Liver (tissue), 3 donors: Measurements from ENCODE around the gene SMOC2.

Experiments used
- EGR1 ChIP-seq, 2 donors: IDR thresholded peaks; 2 replicates each; pipeline ENCODE4 v1.6.1; 2016 to 2018; ENCODE audit warnings: antibody characterized with exemption in 2 of 2, low read depth in 2 of 2
- FOXA2 ChIP-seq: IDR thresholded peaks from 2 replicates; pipeline ENCODE4 v1.6.1; 2016; ENCODE audit warnings: antibody characterized with exemption
- GABPA ChIP-seq, 2 donors: IDR thresholded peaks in 1 of 2; conservative IDR thresholded peaks in 1 of 2; 2 replicates each; pipeline ENCODE4 v1.6.1; 2016; ENCODE audit warnings: antibody characterized with exemption in 2 of 2, mild to moderate bottlenecking in 1 of 2, moderate library complexity in 1 of 2
- HNF4A ChIP-seq, 2 donors: conservative IDR thresholded peaks; 2 replicates each; pipeline ENCODE4 v1.6.1; 2016; ENCODE audit warnings: antibody characterized with exemption in 2 of 2, mild to moderate bottlenecking in 2 of 2
- RXRA ChIP-seq, 2 donors: IDR thresholded peaks; 2 replicates each; pipeline ENCODE4 v1.6.1; 2017 to 2018; ENCODE audit warnings: antibody characterized with exemption in 2 of 2, mild to moderate bottlenecking in 1 of 2
- SP1 ChIP-seq: IDR thresholded peaks from 2 replicates; pipeline ENCODE4 v1.6.1; 2018; ENCODE audit warnings: antibody characterized with exemption, mild to moderate bottlenecking
- TAF1 ChIP-seq: conservative IDR thresholded peaks from 2 replicates; pipeline ENCODE4 v1.6.1; 2016; ENCODE audit warnings: antibody characterized with exemption, mild to moderate bottlenecking
- YY1 ChIP-seq: IDR thresholded peaks from 2 replicates; pipeline ENCODE4 v1.6.1; 2016; ENCODE audit warnings: antibody characterized with exemption, mild to moderate bottlenecking
- TF ChIP-seq, protein P1 (sequence below): fragments of 150-350 bp; IDR thresholded peaks from 2 replicates; pipeline ENCODE4 v1.5.1; 2017; ENCODE audit warnings: improper control_type of control experiment, low read depth, low read length; ENCODE audit not compliant: missing input control
- TF ChIP-seq, protein P2 (sequence below): IDR thresholded peaks from 2 replicates; pipeline ENCODE4 v1.6.1; 2016; ENCODE audit warnings: antibody characterized with exemption
- TF ChIP-seq, protein P3 (sequence below): IDR thresholded peaks from 2 replicates; pipeline ENCODE4 v1.6.1; 2016; ENCODE audit warnings: antibody characterized with exemption, mild to moderate bottlenecking
- donor health status: healthy.
- donor health status: healthy.

DNA sequence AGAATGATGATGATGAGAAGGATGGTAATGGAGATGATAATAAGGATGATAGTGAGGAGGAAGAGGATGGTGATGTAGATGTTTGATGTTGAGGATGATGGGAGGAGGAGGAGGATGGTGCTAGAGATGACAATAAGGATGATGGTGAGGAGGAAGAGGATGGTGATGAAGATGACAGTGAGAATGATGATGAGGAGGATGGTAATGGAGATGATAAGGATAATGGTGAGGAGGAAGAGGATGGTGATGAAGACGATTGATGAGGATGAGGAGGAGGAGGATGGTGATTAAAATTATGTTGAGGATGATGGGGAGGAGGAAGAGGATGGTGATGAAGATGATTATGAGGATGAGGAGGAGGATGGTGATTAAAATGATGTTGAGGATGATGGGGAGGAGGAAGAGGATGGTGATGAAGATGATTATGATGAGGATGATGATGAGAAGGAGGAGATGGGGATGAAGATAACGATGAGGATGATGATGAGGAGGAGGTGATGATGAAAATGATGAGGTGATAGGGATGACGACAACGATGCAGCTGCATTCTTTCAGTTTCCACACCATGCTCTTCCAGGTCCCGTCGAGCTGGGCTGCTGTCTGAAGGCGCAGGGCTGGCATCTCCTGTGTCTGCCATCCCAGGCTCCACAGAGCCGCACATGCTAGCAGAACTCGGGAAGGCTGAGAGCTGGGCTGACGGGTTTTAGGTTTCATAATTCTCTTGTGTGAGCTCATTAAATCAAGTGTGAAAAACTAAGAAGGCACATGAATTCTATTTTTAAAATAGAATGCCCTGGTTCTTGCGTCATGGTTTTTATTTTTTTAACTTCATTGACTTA is 274.9 kb downstream of the SMOC2 start:
- TF ChIP-seq, protein P1, sequence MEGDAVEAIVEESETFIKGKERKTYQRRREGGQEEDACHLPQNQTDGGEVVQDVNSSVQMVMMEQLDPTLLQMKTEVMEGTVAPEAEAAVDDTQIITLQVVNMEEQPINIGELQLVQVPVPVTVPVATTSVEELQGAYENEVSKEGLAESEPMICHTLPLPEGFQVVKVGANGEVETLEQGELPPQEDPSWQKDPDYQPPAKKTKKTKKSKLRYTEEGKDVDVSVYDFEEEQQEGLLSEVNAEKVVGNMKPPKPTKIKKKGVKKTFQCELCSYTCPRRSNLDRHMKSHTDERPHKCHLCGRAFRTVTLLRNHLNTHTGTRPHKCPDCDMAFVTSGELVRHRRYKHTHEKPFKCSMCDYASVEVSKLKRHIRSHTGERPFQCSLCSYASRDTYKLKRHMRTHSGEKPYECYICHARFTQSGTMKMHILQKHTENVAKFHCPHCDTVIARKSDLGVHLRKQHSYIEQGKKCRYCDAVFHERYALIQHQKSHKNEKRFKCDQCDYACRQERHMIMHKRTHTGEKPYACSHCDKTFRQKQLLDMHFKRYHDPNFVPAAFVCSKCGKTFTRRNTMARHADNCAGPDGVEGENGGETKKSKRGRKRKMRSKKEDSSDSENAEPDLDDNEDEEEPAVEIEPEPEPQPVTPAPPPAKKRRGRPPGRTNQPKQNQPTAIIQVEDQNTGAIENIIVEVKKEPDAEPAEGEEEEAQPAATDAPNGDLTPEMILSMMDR = no peak
- no peak for TF ChIP-seq HNF4A (conservative IDR thresholded peaks at IDR 0.05)
- no peak for TF ChIP-seq FOXA2
- no peak for TF ChIP-seq TAF1
- TF ChIP-seq YY1 = no peak
- TF ChIP-seq EGR1 (IDR thresholded peaks at IDR 0.05; ENCODE audit: low read depth in 2 of 2) = no peak
- TF ChIP-seq GABPA (IDR thresholded peaks at IDR 0.05 in 1 of 2, conservative IDR thresholded peaks at IDR 0.05 in 1 of 2) = no peak
- TF ChIP-seq, protein P2, sequence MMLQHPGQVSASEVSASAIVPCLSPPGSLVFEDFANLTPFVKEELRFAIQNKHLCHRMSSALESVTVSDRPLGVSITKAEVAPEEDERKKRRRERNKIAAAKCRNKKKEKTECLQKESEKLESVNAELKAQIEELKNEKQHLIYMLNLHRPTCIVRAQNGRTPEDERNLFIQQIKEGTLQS = no peak
- TF ChIP-seq, protein P3, sequence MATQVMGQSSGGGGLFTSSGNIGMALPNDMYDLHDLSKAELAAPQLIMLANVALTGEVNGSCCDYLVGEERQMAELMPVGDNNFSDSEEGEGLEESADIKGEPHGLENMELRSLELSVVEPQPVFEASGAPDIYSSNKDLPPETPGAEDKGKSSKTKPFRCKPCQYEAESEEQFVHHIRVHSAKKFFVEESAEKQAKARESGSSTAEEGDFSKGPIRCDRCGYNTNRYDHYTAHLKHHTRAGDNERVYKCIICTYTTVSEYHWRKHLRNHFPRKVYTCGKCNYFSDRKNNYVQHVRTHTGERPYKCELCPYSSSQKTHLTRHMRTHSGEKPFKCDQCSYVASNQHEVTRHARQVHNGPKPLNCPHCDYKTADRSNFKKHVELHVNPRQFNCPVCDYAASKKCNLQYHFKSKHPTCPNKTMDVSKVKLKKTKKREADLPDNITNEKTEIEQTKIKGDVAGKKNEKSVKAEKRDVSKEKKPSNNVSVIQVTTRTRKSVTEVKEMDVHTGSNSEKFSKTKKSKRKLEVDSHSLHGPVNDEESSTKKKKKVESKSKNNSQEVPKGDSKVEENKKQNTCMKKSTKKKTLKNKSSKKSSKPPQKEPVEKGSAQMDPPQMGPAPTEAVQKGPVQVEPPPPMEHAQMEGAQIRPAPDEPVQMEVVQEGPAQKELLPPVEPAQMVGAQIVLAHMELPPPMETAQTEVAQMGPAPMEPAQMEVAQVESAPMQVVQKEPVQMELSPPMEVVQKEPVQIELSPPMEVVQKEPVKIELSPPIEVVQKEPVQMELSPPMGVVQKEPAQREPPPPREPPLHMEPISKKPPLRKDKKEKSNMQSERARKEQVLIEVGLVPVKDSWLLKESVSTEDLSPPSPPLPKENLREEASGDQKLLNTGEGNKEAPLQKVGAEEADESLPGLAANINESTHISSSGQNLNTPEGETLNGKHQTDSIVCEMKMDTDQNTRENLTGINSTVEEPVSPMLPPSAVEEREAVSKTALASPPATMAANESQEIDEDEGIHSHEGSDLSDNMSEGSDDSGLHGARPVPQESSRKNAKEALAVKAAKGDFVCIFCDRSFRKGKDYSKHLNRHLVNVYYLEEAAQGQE = no peak
- TF ChIP-seq SP1 = no peak
- no peak for TF ChIP-seq RXRA (IDR thresholded peaks at IDR 0.05)
